COLO829 (cell line): ENCODE data around the gene TIMELESS.
"Not testable (repeated sequence)": the region's sequence is repeated elsewhere in the genome, so short reads cannot be mapped to it uniquely, and the experiment has no call there.

ENCODE experiments used
- DNase-seq: peaks from one replicate; pipeline ENCODE4 v3.0.0; 2012; ENCODE audit warnings: low spot score

TIMELESS gene

GRCh38 chr12:56448860-56449621 lies at the start of gene TIMELESS:
TSS of gene TIMELESS (minus strand) at chr12:56449426. CDS start at chr12:56434170, 15,256 bp downstream.
- peak; percentile 98 for DNase-seq

- DNase-seq, result not testable (repeated sequence)
Observed at GRCh38 chr12:56498126-56498902, 49.1 kb upstream of the TIMELESS start.

- not testable (repeated sequence) for DNase-seq
Observed at GRCh38 chr12:56496704-56497103, 47.5 kb upstream of the TIMELESS start.

GRCh38 chr12:56494481-56494880 lies 45.3 kb upstream of the TIMELESS start:
- DNase-seq, result not testable (repeated sequence)

- DNase-seq, result not testable (repeated sequence)
Observed at GRCh38 chr12:56494106-56494415, 44.8 kb upstream of the TIMELESS start.

GRCh38 chr12:56493409-56494105 lies 44.3 kb upstream of the TIMELESS start:
- DNase-seq, result not testable (repeated sequence)

GRCh38 chr12:56490360-56490759 lies 41.1 kb upstream of the TIMELESS start:
- DNase-seq, result no peak

- peak; percentile 50 for DNase-seq
Observed at GRCh38 chr12:56488041-56488955, 39.1 kb upstream of the TIMELESS start, which contains the start of gene GLS2. TSS of gene GLS2 (minus strand) at chr12:56488161. CDS start at chr12:56488118, 43 bp downstream.

- no peak for DNase-seq
Observed at GRCh38 chr12:56487448-56488040, 38.3 kb upstream of the TIMELESS start.

GRCh38 chr12:56486694-56487093 lies 37.5 kb upstream of the TIMELESS start:
- no peak for DNase-seq

- DNase-seq, result no peak
Observed at GRCh38 chr12:56484566-56484965, 35.3 kb upstream of the TIMELESS start.

GRCh38 chr12:56479625-56480024 lies 30.4 kb upstream of the TIMELESS start:
- DNase-seq, result no peak

- DNase-seq, result no peak
Observed at GRCh38 chr12:56477521-56478225, 28.4 kb upstream of the TIMELESS start.

- DNase-seq, result no peak
Observed at GRCh38 chr12:56476972-56477432, 27.8 kb upstream of the TIMELESS start.

GRCh38 chr12:56476143-56476542 lies 26.9 kb upstream of the TIMELESS start:
- DNase-seq, result no peak

- DNase-seq, result no peak
Observed at GRCh38 chr12:56474389-56474788, 25.2 kb upstream of the TIMELESS start.

GRCh38 chr12:56469007-56469930 lies 20.0 kb upstream of the TIMELESS start:
- DNase-seq, result peak; percentile 23

GRCh38 chr12:56468216-56469006 lies 19.2 kb upstream of the TIMELESS start, which contains the start of gene SPRYD4:
TSS of gene SPRYD4 (plus strand) at chr12:56468578. CDS start at chr12:56468592, 14 bp downstream.
- DNase-seq, result peak; percentile 84
